SU-DHL-6 (cell line): ENCODE measurements around the gene OTX1.

ENCODE experiments used
- EZH2phosphoT487 ChIP-seq: fragments of 200-600 bp; sonication (generic), shearing (Covaris generic); conservative IDR thresholded peaks from 2 replicates; pipeline ENCODE4 v1.6.1; 2018; ENCODE audit warnings: mild to moderate bottlenecking, antibody characterized with exemption, low read length, moderate library complexity, mixed read lengths
- TF ChIP-seq, protein P1 (sequence below): fragments of 200-600 bp; sonication (generic); IDR thresholded peaks from one replicate; pipeline ENCODE4 v1.5.1; 2017; ENCODE audit warnings: antibody characterized with exemption, mild to moderate bottlenecking, low read length, moderate library complexity; ENCODE audit not compliant: insufficient read depth, poor library complexity, severe bottlenecking

DNA sequence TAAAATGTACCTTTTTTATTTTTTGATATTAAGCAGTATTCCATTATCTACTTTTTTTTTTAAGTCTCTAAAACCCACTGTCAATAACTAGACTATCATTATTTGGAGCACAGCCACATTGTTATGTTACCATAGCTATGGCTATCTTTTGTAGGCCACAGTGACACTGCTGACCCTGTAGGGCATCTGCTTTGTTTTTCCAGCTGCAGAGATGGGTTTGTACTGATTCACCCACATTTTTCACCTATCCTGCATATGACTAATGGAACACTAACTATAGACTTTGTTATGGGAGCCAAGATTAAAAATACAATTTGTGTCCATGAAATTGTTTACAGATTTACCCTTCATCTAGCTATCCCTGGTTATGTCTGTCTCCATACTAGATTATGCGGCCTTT, 21.6 kb upstream of the OTX1 start:
- TF ChIP-seq, protein P1, sequence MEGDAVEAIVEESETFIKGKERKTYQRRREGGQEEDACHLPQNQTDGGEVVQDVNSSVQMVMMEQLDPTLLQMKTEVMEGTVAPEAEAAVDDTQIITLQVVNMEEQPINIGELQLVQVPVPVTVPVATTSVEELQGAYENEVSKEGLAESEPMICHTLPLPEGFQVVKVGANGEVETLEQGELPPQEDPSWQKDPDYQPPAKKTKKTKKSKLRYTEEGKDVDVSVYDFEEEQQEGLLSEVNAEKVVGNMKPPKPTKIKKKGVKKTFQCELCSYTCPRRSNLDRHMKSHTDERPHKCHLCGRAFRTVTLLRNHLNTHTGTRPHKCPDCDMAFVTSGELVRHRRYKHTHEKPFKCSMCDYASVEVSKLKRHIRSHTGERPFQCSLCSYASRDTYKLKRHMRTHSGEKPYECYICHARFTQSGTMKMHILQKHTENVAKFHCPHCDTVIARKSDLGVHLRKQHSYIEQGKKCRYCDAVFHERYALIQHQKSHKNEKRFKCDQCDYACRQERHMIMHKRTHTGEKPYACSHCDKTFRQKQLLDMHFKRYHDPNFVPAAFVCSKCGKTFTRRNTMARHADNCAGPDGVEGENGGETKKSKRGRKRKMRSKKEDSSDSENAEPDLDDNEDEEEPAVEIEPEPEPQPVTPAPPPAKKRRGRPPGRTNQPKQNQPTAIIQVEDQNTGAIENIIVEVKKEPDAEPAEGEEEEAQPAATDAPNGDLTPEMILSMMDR: no peak
- TF ChIP-seq EZH2phosphoT487: no peak
